SU-DHL-6 (cell line): Measurements from ENCODE around the gene C12orf57.

Experiments used
- H2AFZ ChIP-seq: fragments of 200-600 bp; sonication (generic); 2 replicates; pipeline ENCODE4 v1.6.1; 2014; ENCODE audit warnings: low read depth, mild to moderate bottlenecking, moderate library complexity, mixed read lengths, antibody characterized with exemption, low read length; ENCODE audit not compliant: severe bottlenecking
- H3F3A ChIP-seq: fragments of 200-600 bp; shearing (Covaris generic); 2 replicates; pipeline ENCODE4 v1.6.0; 2016; ENCODE audit warnings: antibody characterized with exemption, mild to moderate bottlenecking; ENCODE audit not compliant: insufficient read depth
- H3K27ac ChIP-seq: fragments of 200-600 bp; sonication (generic); 2 replicates; pipeline ENCODE4 v1.5.1; 2016; ENCODE audit warnings: low read depth, mild to moderate bottlenecking, low read length, moderate library complexity, mixed read lengths
- H3K27me3 ChIP-seq: fragments of 200-600 bp; sonication (generic), shearing (Covaris generic); 2 replicates; pipeline ENCODE4 v1.6.0; 2014; ENCODE audit warnings: mild to moderate bottlenecking, low read length
- H3K36me3 ChIP-seq: fragments of 200-600 bp; sonication (generic); 2 replicates; pipeline ENCODE4 v1.6.1; 2014; ENCODE audit warnings: mild to moderate bottlenecking, low read length, mixed read lengths
- H3K4me2 ChIP-seq: fragments of 300-600, 200-600 bp; shearing (Covaris generic), sonication (generic); 2 replicates; pipeline ENCODE4 v1.6.0; 2014; ENCODE audit warnings: low read length, low read depth, mild to moderate bottlenecking; ENCODE audit not compliant: poor library complexity, severe bottlenecking
- H3K4me3 ChIP-seq: fragments of 200-600 bp; sonication (generic); 2 replicates; pipeline ENCODE4 v1.5.1; 2014; ENCODE audit warnings: antibody characterized with exemption, low read length, mild to moderate bottlenecking, mixed read lengths; ENCODE audit not compliant: insufficient read depth, poor library complexity, severe bottlenecking
- H3K79me2 ChIP-seq: fragments of 200-600 bp; sonication (generic); 2 replicates; pipeline ENCODE4 v1.6.1; 2014; ENCODE audit warnings: mild to moderate bottlenecking, low read length, moderate library complexity; ENCODE audit not compliant: insufficient read depth
- H3K9ac ChIP-seq: fragments of 200-600 bp; sonication (generic); 2 replicates; pipeline ENCODE4 v1.7.0; 2014; ENCODE audit warnings: mild to moderate bottlenecking, low read length
- H3K9me2 ChIP-seq: fragments of 200-600 bp; sonication (generic); replicated peaks from 2 replicates; pipeline ENCODE4 v1.6.1; 2014; ENCODE audit warnings: low read length; ENCODE audit not compliant: insufficient read depth
- H3K9me3 ChIP-seq: fragments of 200-600 bp; sonication (generic); 2 replicates; pipeline ENCODE4 v1.6.1; 2014; ENCODE audit warnings: low read length, mixed read lengths; ENCODE audit not compliant: insufficient read depth
- H4K20me1 ChIP-seq: fragments of 200-600 bp; sonication (generic); 2 replicates; pipeline ENCODE4 v1.6.1; 2014; ENCODE audit warnings: low read depth, mild to moderate bottlenecking, antibody characterized with exemption, low read length, moderate library complexity, mixed read lengths
- CTCF ChIP-seq: fragments of 200-600 bp; sonication (generic); IDR thresholded peaks from one replicate; pipeline ENCODE4 v1.5.1; 2017; ENCODE audit warnings: antibody characterized with exemption, mild to moderate bottlenecking, low read length, moderate library complexity; ENCODE audit not compliant: insufficient read depth, poor library complexity, severe bottlenecking
- EZH2phosphoT487 ChIP-seq: fragments of 200-600 bp; sonication (generic), shearing (Covaris generic); conservative IDR thresholded peaks from 2 replicates; pipeline ENCODE4 v1.6.1; 2018; ENCODE audit warnings: mild to moderate bottlenecking, antibody characterized with exemption, low read length, moderate library complexity, mixed read lengths

The C12orf57 gene

GRCh38 chr12:6909421-6910145, 34.2 kb upstream of the C12orf57 start:
- Histone ChIP-seq H3K4me3 (no peak overlapping the region), H2AFZ (no peak overlapping the region), H3K9me3 (no peaks in the 10 kb centered on the region), H4K20me1 (no peaks in the 10 kb centered on the region), H3K9me2 (no peaks in the 10 kb centered on the region), H3K79me2 (no peaks in the 10 kb centered on the region), H3K27me3 (no peaks in the 10 kb centered on the region), H3K9ac (no peak overlapping the region), H3K27ac (no peak overlapping the region), H3F3A (no peaks in the 10 kb centered on the region), H3K4me2 (no peak overlapping the region), H3K36me3 (no peaks in the 10 kb centered on the region)
- TF ChIP-seq CTCF (no peak), EZH2phosphoT487 (no peak)

GRCh38 chr12:6912164-6912935, 31.5 kb upstream of the C12orf57 start:
- TF ChIP-seq EZH2phosphoT487 = no peak
- no peak for TF ChIP-seq CTCF
- H3K27me3 ChIP-seq = no peaks in the 10 kb centered on the region
- H3F3A ChIP-seq = no peaks in the 10 kb centered on the region
- H2AFZ ChIP-seq = no peak overlapping the region
- H3K36me3 ChIP-seq = no peaks in the 10 kb centered on the region
- no peaks in the 10 kb centered on the region for H3K9me2 ChIP-seq
- no peaks in the 10 kb centered on the region for H3K9me3 ChIP-seq
- no peak overlapping the region for H3K27ac ChIP-seq
- no peaks in the 10 kb centered on the region for H4K20me1 ChIP-seq
- no peak overlapping the region for H3K4me2 ChIP-seq
- H3K79me2 ChIP-seq = no peaks in the 10 kb centered on the region
- no peak overlapping the region for H3K9ac ChIP-seq
- H3K4me3 ChIP-seq = no peak overlapping the region

- no peaks in the 10 kb centered on the region for H3K9me2 ChIP-seq
- TF ChIP-seq EZH2phosphoT487 (no peak), CTCF (no peak)
- peak within 1 kb of the TSS; percentile 91 for H2AFZ ChIP-seq
- H3K36me3 ChIP-seq = no peaks in the 10 kb centered on the region
- peak within 1 kb of the TSS; percentile 39 for H3K9ac ChIP-seq
- H3K4me3 ChIP-seq = peak within 1 kb of the TSS; percentile 40
- no peaks in the 10 kb centered on the region for H3K27me3 ChIP-seq
- H3K79me2 ChIP-seq = no peaks in the 10 kb centered on the region
- no peaks in the 10 kb centered on the region for H3K9me3 ChIP-seq
- H3K4me2 ChIP-seq = peak within 1 kb of the TSS; percentile 62
- H3K27ac ChIP-seq = no peak within 1 kb of the TSS
- no peaks in the 10 kb centered on the region for H4K20me1 ChIP-seq
- H3F3A ChIP-seq = no peaks in the 10 kb centered on the region
These were observed 29.4 kb upstream of the C12orf57 start, which contains the start of gene ENO2 for GRCh38 chr12:6914246-6914946. Gene ENO2 (plus strand): TSS chr12:6914580. CDS start chr12:6915833, 1,253 bp downstream.
